ENCODE measurements around the gene MYO10.

- TF ChIP-seq CTCF (IDR thresholded peaks at IDR 0.05; ENCODE audit: poor library complexity) (no peak), EZH2 (IDR thresholded peaks at IDR 0.05; ENCODE audit: borderline replicate concordance) (no peak)
Measured at GRCh38 chr5:16909464-16909863, 26.6 kb downstream of the MYO10 start.
